Measurements from ENCODE around the gene POLR3F. TPM values are rescaled to one million over a fixed set of nuclear protein-coding genes. Genes with fewer than 3 reads are reported as not detected.

Gene POLR3F
- total and polyA plus RNA-seq, 9 of the 15 experiments (the other 6 are each of a cell fraction or from before 2014, with no cell fraction given) = 7.0 to 15.0 (median 9.6) TPM

DNA sequence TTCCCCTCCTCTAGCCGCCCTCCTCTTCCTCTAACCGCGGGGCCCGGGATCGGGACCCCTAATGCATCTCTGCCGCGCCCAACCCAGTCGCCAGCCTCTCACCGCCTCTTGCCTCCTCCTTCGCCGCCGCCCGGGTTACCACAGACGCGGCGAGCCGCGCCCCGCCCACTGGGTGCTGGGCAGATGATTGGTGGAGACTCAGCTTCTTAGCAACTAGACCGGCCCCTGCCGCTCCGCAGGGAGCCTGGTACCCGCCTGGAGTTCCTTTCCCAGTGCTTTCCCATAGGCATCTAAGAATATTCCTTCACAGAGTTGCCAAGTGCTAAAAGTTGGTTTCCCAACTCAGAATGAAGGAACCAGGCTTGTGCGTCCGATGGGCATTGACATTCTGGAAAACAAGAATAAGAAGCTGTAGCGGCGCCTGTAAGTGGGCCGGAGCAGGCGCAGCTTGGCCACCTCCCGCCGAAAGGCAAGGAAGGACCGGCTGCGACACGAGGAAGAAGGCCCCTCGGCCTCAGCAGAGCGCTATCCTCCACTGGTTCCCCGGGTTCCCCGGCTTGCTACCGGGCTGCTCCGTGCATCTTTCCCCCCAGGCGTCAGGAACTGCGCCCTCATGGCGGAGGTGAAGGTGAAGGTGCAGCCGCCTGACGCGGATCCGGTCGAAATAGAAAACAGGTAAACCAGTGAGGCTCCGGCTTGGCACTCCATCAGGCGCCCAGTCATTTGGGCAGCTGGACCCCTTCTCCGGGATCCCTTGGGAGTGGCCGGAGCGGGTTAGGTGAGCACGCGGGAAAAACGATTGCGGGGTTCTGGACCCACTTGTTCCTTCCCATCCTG lies at the start of gene POLR3F, which contains the start of gene DZANK1 (continued):
- TF ChIP-seq HDAC6 (IDR thresholded peaks at IDR 0.05; ENCODE audit: low read depth, low read length) (no peak), NR1H2 (CRISPR knock-in tag; IDR thresholded peaks at IDR 0.05) (no peak), ZNF785 (CRISPR knock-in tag; IDR thresholded peaks at IDR 0.05) (no peak), ARID2 (IDR thresholded peaks at IDR 0.05) (no peak), HEY1 (CRISPR knock-in tag; IDR thresholded peaks at IDR 0.05; ENCODE audit: borderline replicate concordance) (no peak), NR2C2 (CRISPR knock-in tag; IDR thresholded peaks at IDR 0.05) (no peak), NR2C2 (tag; IDR thresholded peaks at IDR 0.05) (peak; percentile 26; the same call in 1 of the 2 replicates), PURB (CRISPR knock-in tag; IDR thresholded peaks at IDR 0.05; ENCODE audit: low read depth) (no peak), FOXA1 (IDR thresholded peaks at IDR 0.05; ENCODE audit: borderline replicate concordance) (no peak), ZNF316 (IDR thresholded peaks at IDR 0.05) (no peak), NFRKB (IDR thresholded peaks at IDR 0.05; ENCODE audit: low read depth) (no peak), SIN3A (IDR thresholded peaks at IDR 0.05; ENCODE audit: borderline replicate concordance in 2 of 2, control insufficient read depth in 1 of 2, low read depth in 2 of 2, low read length in 2 of 2) (peak; percentile 50 to 70; a peak in 2 of 4 replicates), ZNF561 (CRISPR knock-in tag; conservative IDR thresholded peaks at IDR 0.05) (no peak), NEUROD1 (IDR thresholded peaks at IDR 0.05; ENCODE audit: borderline replicate concordance, low read depth, low read length, partially characterized antibody) (peak; percentile 67), HIVEP1 (CRISPR knock-in tag; IDR thresholded peaks at IDR 0.05) (no peak), ZNF274 (IDR thresholded peaks at IDR 0.05; ENCODE audit: borderline replicate concordance, low read depth, low read length) (no peak)
- TF ChIP-seq, protein P1, sequence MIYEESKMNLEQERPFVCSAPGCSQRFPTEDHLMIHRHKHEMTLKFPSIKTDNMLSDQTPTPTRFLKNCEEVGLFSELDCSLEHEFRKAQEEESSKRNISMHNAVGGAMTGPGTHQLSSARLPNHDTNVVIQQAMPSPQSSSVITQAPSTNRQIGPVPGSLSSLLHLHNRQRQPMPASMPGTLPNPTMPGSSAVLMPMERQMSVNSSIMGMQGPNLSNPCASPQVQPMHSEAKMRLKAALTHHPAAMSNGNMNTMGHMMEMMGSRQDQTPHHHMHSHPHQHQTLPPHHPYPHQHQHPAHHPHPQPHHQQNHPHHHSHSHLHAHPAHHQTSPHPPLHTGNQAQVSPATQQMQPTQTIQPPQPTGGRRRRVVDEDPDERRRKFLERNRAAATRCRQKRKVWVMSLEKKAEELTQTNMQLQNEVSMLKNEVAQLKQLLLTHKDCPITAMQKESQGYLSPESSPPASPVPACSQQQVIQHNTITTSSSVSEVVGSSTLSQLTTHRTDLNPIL (CRISPR knock-in tag; IDR thresholded peaks at IDR 0.05) = no peak
- TF ChIP-seq, protein P2, sequence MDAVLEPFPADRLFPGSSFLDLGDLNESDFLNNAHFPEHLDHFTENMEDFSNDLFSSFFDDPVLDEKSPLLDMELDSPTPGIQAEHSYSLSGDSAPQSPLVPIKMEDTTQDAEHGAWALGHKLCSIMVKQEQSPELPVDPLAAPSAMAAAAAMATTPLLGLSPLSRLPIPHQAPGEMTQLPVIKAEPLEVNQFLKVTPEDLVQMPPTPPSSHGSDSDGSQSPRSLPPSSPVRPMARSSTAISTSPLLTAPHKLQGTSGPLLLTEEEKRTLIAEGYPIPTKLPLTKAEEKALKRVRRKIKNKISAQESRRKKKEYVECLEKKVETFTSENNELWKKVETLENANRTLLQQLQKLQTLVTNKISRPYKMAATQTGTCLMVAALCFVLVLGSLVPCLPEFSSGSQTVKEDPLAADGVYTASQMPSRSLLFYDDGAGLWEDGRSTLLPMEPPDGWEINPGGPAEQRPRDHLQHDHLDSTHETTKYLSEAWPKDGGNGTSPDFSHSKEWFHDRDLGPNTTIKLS (IDR thresholded peaks at IDR 0.05; ENCODE audit: borderline replicate concordance, low read depth) = no peak
- TF ChIP-seq, protein P3, sequence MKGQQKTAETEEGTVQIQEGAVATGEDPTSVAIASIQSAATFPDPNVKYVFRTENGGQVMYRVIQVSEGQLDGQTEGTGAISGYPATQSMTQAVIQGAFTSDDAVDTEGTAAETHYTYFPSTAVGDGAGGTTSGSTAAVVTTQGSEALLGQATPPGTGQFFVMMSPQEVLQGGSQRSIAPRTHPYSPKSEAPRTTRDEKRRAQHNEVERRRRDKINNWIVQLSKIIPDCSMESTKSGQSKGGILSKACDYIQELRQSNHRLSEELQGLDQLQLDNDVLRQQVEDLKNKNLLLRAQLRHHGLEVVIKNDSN (CRISPR knock-in tag; IDR thresholded peaks at IDR 0.05) = no peak
- TF ChIP-seq, protein P4, sequence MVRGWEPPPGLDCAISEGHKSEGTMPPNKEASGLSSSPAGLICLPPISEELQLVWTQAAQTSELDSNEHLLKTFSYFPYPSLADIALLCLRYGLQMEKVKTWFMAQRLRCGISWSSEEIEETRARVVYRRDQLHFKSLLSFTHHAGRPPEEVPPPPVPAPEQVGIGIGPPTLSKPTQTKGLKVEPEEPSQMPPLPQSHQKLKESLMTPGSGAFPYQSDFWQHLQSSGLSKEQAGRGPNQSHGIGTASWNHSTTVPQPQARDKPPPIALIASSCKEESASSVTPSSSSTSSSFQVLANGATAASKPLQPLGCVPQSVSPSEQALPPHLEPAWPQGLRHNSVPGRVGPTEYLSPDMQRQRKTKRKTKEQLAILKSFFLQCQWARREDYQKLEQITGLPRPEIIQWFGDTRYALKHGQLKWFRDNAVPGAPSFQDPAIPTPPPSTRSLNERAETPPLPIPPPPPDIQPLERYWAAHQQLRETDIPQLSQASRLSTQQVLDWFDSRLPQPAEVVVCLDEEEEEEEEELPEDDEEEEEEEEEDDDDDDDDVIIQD (CRISPR knock-in tag; IDR thresholded peaks at IDR 0.05) = no peak
- TF ChIP-seq, protein P5, sequence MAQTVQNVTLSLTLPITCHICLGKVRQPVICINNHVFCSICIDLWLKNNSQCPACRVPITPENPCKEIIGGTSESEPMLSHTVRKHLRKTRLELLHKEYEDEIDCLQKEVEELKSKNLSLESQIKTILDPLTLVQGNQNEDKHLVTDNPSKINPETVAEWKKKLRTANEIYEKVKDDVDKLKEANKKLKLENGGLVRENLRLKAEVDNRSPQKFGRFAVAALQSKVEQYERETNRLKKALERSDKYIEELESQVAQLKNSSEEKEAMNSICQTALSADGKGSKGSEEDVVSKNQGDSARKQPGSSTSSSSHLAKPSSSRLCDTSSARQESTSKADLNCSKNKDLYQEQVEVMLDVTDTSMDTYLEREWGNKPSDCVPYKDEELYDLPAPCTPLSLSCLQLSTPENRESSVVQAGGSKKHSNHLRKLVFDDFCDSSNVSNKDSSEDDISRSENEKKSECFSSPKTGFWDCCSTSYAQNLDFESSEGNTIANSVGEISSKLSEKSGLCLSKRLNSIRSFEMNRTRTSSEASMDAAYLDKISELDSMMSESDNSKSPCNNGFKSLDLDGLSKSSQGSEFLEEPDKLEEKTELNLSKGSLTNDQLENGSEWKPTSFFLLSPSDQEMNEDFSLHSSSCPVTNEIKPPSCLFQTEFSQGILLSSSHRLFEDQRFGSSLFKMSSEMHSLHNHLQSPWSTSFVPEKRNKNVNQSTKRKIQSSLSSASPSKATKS (CRISPR knock-in tag; IDR thresholded peaks at IDR 0.05) = no peak
